ENCODE measurements around the gene CABP5. TPM values are rescaled to one million over a fixed set of nuclear protein-coding genes. Genes with fewer than 3 reads are reported as not detected.

CABP5 gene
- total RNA-seq, 4 donors from 2014 or later, result not detected

DNA sequence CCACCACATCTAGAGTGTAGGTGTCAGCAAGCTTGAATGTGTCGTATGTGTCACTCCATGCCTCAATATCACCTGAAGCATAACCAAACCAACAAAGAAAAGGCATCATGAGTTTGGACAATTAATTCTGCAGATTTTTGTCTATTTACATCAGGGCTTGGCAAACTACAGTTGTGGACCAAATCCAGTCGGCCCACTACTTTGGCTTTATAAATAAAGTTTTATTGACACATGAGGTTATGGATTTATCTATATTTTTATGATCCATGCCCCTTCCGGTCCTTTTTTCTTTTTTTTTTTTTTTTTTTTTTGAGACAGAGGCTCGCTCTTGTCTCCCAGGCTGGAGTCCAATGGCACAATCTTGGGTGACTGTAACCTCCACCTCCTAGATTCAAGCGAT lies 9.2 kb upstream of the CABP5 start:
- H3K27ac ChIP-seq (replicated peaks in 1 of 4), result no peak overlapping the region
- H3K4me1 ChIP-seq, result no peaks in the 10 kb centered on the region
- no peaks in the 10 kb centered on the region for H3K9me3 ChIP-seq
- TF ChIP-seq POLR2A (IDR thresholded peaks at IDR 0.05; ENCODE audit: low read depth) (no peak), POLR2AphosphoS5 (IDR thresholded peaks at IDR 0.05) (no peak), EP300 (IDR thresholded peaks at IDR 0.05) (no peak)
- TF ChIP-seq, protein P1, sequence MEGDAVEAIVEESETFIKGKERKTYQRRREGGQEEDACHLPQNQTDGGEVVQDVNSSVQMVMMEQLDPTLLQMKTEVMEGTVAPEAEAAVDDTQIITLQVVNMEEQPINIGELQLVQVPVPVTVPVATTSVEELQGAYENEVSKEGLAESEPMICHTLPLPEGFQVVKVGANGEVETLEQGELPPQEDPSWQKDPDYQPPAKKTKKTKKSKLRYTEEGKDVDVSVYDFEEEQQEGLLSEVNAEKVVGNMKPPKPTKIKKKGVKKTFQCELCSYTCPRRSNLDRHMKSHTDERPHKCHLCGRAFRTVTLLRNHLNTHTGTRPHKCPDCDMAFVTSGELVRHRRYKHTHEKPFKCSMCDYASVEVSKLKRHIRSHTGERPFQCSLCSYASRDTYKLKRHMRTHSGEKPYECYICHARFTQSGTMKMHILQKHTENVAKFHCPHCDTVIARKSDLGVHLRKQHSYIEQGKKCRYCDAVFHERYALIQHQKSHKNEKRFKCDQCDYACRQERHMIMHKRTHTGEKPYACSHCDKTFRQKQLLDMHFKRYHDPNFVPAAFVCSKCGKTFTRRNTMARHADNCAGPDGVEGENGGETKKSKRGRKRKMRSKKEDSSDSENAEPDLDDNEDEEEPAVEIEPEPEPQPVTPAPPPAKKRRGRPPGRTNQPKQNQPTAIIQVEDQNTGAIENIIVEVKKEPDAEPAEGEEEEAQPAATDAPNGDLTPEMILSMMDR (IDR thresholded peaks at IDR 0.05), result no peak
- WGBS, result 80% methylated on average over 5 of the region's 5 CpGs
- no peaks in the 10 kb centered on the region for H3K27me3 ChIP-seq
- H3K36me3 ChIP-seq, result peaks cover 0 to 60% (median 36%) of the 10 kb centered on the region in 4 donors
- no peak overlapping the region for H3K4me3 ChIP-seq
- DNase-seq (ENCODE audit: extremely low spot score), result no peak
- intact Hi-C loops (cut with DNase I), result no loop called here

DNA sequence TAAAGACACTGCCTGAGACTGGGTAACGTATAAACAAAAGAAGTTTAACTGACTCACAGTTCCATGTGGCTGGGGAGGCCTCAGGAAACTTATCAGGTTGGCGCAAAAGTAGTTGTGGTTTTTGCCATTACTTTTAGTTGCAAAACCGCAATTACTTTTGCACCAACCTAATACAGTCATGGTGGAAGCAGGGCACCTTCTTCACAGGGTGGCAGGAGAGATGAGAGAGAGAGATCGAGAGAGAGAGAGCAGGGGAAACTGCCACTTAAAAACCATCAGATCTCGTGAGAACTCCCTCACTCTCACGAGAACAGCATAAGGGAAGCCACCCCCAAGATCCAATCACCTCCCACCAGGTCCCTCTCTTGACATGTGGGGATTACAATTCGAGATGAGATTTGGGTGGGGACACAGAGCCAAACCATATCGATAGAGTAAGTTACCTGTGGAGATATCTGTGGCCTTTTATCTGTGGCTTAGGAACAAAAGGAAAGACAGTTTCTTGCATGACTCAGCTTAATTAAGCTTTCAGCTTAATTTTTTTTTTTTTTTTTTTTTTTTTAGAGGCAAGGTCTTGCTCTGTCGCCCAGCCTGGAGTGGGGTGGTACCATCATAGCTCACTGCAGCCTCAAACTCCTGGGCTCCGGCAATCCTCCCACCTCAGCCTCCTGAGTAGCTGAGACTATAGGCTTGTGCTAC lies 7.6 kb upstream of the CABP5 start:
- Histone ChIP-seq H3K36me3 (peaks cover 0 to 70% (median 42%) of the 10 kb centered on the region in 4 donors), H3K4me3 (no peak overlapping the region)

DNA sequence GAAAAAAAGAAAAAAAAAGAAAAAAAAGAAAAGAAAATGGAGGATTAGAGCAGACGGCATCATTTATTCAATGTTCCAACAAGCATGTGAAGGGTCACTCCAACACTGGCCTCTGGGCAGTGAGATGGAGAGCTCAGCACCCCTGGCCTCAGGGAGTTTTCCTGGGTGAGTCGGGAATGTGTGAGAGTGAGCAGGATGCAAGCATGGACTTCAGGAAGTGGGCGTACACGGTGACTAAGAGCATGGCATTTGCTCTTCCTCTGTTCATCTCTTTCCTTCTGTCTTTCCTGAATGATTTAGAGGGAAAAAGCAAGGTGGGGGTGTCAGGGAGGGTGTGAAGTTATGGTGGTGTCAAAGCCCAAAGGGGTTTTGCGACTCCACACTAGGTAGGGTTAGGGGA lies 682 bp upstream of the CABP5 start:
- intact Hi-C loops (cut with DNase I), result no loop called here
- peaks cover 0 to 22% (median 16%) of the 10 kb centered on the region in 4 donors for H3K36me3 ChIP-seq
- H3K4me3 ChIP-seq, result no peak overlapping the region
- TF ChIP-seq EP300 (IDR thresholded peaks at IDR 0.05) (no peak), POLR2A (IDR thresholded peaks at IDR 0.05; ENCODE audit: low read depth) (no peak), POLR2AphosphoS5 (IDR thresholded peaks at IDR 0.05) (no peak)
- no peaks in the 10 kb centered on the region for H3K9me3 ChIP-seq
- no peak overlapping the region for H3K27ac ChIP-seq (replicated peaks in 1 of 4)
- no peak for DNase-seq (ENCODE audit: extremely low spot score)
- no peaks in the 10 kb centered on the region for H3K4me1 ChIP-seq
- H3K27me3 ChIP-seq, result peaks cover 0 to 20% (median 0%) of the 10 kb centered on the region in 4 donors
- 87% methylated on average over 5 of the region's 5 CpGs for WGBS

More for the DNA sequence above, 7.6 kb upstream of the CABP5 start:
- H3K9me3 ChIP-seq, result no peaks in the 10 kb centered on the region
- intact Hi-C loops (cut with DNase I), result no loop called here
- no peaks in the 10 kb centered on the region for H3K4me1 ChIP-seq
- H3K27me3 ChIP-seq, result no peaks in the 10 kb centered on the region
- TF ChIP-seq POLR2A (IDR thresholded peaks at IDR 0.05; ENCODE audit: low read depth), result no peak
- WGBS, result 85% methylated on average over 10 of the region's 10 CpGs
- no peak for DNase-seq (ENCODE audit: extremely low spot score)
- no peak overlapping the region for H3K27ac ChIP-seq (replicated peaks in 1 of 4)

DNA sequence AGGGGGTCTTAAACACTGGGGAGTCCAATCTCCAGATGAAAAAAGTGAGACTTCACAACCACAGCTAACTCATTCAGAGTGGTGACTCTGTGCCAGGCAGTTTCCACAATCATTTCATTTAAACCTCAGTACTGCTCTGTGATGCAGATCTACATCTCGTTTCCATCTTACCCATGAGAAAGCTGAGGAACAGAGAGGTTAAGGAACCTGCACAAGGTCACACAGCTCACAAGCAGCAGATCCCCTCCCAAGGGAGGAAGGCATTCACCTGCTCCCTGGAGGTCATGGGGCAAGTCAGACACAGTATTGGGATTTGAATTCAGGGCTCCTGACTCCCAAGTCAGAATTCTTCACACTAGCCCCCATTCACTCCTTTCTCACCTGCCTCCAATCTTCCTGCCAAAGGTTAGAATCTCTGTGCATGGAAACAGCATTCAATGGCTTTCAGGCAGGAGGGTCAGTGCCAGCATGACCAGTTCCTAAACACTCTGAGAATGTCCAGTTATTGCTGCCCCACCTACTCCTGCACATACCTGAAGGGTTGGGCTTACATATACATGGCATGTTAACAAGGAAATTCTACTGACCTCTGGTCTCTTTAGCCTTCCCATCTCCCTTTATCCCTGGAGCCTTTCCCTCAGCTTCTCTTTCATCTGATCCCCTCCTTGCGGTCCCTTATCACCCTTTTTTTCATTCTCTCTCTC lies 1.9 kb downstream of the CABP5 start:
- peaks cover 0 to 8% (median 0%) of the 10 kb centered on the region in 4 donors for H3K9me3 ChIP-seq
- DNase-seq (ENCODE audit: extremely low spot score), result no peak
- H3K36me3 ChIP-seq, result no peaks in the 10 kb centered on the region
- no peak overlapping the region for H3K4me3 ChIP-seq
- H3K27ac ChIP-seq (replicated peaks in 1 of 4), result no peak overlapping the region
- peaks cover 0 to 20% (median 0%) of the 10 kb centered on the region in 4 donors for H3K27me3 ChIP-seq
- TF ChIP-seq EP300 (IDR thresholded peaks at IDR 0.05), result no peak
- TF ChIP-seq, protein P1 (IDR thresholded peaks at IDR 0.05), result no peak
- TF ChIP-seq POLR2A (IDR thresholded peaks at IDR 0.05; ENCODE audit: low read depth), result no peak
- no peak for TF ChIP-seq POLR2AphosphoS5 (IDR thresholded peaks at IDR 0.05)
- intact Hi-C loops (cut with DNase I), result no loop called here
- H3K4me1 ChIP-seq, result no peaks in the 10 kb centered on the region
- 73% methylated on average over 2 of the region's 2 CpGs for WGBS

DNA sequence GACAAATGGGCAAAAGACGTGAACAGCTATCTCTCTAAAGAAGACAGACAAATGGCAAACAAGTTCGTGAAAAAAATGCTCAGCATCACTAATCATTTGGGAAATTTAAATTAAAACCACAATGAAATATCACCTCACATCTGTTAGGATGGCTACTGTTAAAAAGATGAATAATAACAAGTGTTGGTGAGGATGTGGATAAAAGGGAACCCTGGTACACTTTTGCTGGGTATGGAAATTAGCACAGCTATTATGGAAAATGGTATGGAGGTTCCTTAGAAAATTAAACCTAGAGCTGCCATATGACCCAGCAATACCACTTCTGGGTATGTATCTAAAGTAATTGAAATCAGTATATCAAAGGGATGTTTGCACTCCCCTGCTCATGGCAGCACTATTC lies 7.1 kb downstream of the CABP5 start:
- Histone ChIP-seq H3K9me3 (peaks cover 0 to 18% (median 2%) of the 10 kb centered on the region in 4 donors), H3K36me3 (no peaks in the 10 kb centered on the region), H3K27me3 (peaks cover 0 to 7% (median 0%) of the 10 kb centered on the region in 4 donors), H3K4me1 (no peaks in the 10 kb centered on the region), H3K27ac (replicated peaks in 1 of 4) (no peak overlapping the region), H3K4me3 (no peak overlapping the region)
- no peak for DNase-seq (ENCODE audit: extremely low spot score)
- WGBS, result 78% methylated on average over 2 of the region's 2 CpGs
- TF ChIP-seq POLR2AphosphoS5 (IDR thresholded peaks at IDR 0.05) (no peak), POLR2A (IDR thresholded peaks at IDR 0.05; ENCODE audit: low read depth) (no peak), EP300 (IDR thresholded peaks at IDR 0.05) (no peak)
- TF ChIP-seq, protein P1 (IDR thresholded peaks at IDR 0.05), result no peak
- intact Hi-C loops (cut with DNase I), result no loop called here

Data from esophagus muscularis mucosa (tissue), 4 donors.